ENCODE measurements around the gene BOD1.

DNA sequence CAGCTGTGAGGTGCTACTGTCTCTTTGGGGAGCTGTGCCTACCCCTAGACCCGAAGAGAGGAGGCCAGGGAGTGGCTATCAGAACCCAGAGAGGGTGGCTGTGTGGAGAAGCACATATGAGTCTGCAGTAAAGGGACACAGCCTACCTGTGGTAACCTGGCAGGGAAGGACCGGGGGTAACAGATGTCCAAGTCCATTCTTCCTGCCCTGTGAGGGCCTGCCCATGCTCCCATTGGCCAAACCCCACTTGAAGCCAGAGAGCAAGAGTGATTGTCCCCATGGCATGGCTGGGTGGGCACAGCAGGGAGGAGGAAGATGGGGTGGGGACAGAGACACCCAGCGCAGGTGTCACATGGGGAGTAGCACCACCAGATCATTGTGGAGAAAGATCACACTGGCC lies 39.3 kb downstream of the BOD1 start:
- no peak for TF ChIP-seq POLR2A (IDR thresholded peaks at IDR 0.05; ENCODE audit: low read depth)
- no peak for TF ChIP-seq POLR2AphosphoS5 (IDR thresholded peaks at IDR 0.05)
- no peak for TF ChIP-seq EP300 (IDR thresholded peaks at IDR 0.05)
